Renal pelvis (tissue), 4 donors: ENCODE results near the gene FNDC1. TPM values are rescaled to one million over a fixed set of nuclear protein-coding genes. Genes with fewer than 3 reads are reported as not detected.
A peak's percentile ranks its signal among the peaks of the same experiment; 100 is the strongest.

Experiments used
- DNase-seq: peaks from one replicate; pipeline ENCODE4 v3.0.0-alpha.2; 2013
- polyA plus RNA-seq, 3 donors: library from polyadenylated mRNA; unstranded; fragments of 120-200 nt; gene quantifications; one replicate each; pipeline ENCODE4 v1.2.1, GENCODE V29; 2013; ENCODE audit not compliant: insufficient read length in 3 of 3

FNDC1 gene
- polyA plus RNA-seq, 3 donors, result 4.2 to 9.7 (median 9.4) TPM

DNA sequence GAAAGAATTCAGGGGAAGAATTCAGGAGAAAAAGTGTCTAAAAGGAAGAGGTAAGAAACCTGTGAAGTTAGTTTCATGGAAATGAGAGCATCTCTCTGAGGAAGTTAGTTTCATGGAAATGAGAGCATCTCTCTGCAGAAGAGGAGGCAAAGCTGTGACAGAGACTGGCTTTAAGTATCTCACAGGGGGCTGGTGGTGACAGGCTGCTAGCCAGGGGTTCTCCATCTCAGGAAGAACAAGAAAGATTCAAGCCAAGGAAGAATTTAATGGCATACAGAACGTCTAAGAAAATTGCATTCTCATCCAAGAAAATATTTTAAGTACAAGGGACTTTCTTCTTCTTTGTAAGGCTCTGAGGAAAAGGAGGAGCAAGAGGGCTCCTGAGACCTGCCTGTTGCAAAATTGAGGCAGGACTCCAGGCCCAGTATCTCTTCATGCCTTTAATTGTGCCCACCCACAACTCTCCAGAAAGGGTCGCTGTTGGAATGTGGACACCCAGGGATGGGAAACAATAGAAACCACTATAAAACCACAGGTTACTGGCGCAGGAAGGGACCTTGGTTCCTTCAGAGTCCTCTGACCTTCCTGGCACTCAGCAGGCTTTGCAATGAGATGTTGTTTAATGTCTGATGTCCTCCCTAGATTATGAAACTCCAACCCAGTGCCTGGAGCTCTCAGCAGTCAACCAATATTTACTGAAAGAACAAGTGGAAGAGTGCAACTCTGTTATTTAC, 136.8 kb downstream of the FNDC1 start:
- no peak for DNase-seq

DNA sequence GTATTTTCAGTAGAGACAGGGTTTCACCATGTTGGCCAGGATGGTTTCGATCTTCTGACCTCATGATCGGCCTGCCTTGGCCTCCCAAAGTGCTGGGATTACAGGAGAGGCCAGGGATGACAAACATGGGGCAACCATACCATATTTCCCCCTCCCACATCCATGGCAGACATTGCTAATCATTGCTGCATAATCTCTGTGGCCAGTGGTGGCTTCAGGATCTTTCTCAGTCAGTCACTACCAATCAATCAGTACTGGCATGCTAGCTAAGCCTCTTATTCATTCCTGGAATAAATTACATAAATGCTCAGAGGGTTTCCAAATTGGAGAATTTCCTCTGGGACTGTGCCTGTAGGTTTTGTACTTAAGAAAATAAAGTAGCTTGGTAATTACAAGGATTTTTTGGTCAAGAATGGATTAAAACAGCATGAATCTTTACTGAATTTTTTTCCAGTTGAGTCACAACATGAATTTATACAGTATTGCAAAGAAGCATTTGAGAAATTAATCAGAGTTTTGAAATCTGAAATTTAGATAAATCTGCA, 138.1 kb downstream of the FNDC1 start:
- DNase-seq, result no peak

DNA sequence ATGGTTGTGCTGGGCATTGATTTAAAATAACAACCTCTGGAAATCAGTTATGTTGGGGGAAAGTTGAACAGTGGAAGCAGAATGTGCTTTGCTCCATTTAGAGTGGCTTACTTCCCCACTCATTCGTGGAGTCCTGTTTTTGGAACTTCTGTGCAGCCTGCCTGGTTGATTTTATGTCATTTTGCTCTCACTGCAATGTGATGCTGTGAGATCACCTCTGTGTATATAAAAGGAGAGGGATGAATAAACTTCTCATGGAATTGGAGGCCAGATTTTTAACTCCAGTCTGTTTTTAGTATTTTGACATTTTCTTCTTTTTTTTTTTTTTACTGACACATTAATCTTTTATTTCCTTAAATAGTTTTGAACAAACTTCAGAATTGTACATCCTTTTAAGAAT, 139.0 kb downstream of the FNDC1 start:
- DNase-seq, result no peak

GRCh38 chr6:159309723-159310122, 140.5 kb downstream of the FNDC1 start:
- no peak for DNase-seq

GRCh38 chr6:159311618-159312017, 142.4 kb downstream of the FNDC1 start:
- DNase-seq, result no peak

DNA sequence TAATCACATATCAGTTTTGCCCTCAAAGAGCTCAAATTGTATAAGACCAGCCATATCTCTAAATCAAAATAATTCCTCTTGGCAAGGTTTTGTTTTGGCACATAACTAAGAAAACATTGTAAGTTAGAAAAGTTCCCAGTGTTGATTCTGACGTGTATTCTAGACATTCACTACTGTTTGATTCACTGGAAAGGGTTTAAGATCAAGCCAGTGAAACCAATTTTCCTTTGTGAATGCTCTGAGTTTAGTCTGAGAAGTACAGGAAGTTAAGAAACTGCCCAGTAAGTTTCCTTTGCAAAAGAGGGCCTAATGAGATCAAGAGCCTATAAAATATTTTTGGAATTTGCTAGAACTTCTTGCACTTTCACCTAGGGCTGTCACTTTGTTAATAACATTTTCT, 143.0 kb downstream of the FNDC1 start:
- peak; percentile 10 for DNase-seq

DNA sequence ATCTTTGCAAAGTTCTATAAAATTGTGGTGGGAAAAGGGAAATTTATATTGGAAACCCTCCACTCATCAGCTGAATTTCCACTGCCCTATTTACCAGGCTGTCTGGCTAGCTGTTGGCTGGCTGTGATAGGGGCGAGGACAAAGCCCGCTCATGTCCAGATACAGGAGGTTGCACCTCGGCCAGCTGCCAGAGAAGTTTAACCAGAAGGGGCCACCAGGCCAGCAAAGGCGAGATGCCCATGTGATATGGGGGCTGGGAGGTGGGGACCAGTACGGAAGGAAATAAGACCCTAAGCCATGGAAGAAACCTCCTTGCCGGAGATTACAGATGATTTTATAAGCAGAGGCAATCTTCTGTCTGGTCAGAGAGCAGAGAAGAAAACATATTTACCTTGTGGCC, 143.8 kb downstream of the FNDC1 start:
- no peak for DNase-seq

- no peak for DNase-seq
These were observed 146.4 kb downstream of the FNDC1 start for GRCh38 chr6:159315562-159315961.

DNA sequence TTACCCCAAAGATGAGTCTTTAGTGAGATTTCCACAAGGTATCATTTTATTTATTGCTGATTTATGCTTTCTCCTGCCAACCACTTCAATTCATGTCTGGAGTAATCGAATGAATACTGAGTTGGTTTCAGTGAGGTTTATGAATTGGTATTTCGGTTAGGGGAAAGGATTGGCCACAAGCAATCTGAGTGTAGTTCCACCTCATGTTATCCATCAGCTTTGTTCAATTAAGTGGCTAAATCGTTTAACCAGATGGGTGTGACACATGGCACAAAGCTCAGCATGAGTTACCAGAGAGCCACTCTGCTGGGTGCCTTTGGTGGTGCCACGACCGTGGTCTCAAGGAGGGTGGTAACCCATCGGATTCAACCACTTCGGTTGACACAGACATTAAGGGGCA, 148.2 kb downstream of the FNDC1 start:
- DNase-seq, result no peak

GRCh38 chr6:159321267-159321666, 152.1 kb downstream of the FNDC1 start:
- DNase-seq, result no peak

Other genes starting within 250 kb of the FNDC1 start
- 10 to 100 TPM; 14.2 to 22.6 (median 17.8) TPM for gene RSPH3, start 169.2 kb upstream of the FNDC1 start, polyA plus RNA-seq
- gene TAGAP, start 124.4 kb upstream of the FNDC1 start, polyA plus RNA-seq, result under 1 TPM; 0.58 to 0.71 (median 0.64) TPM